HCT116 (cell line): Measurements from ENCODE around the gene RANBP9. TPM values are rescaled to one million over a fixed set of nuclear protein-coding genes. Genes with fewer than 3 reads are reported as not detected.

ENCODE experiments used
- ATAC-seq: fragments of 200-7000 bp; cut with Tn5 transposase; 2 replicates; pipeline ENCODE4 v1.9.1; 2020; ENCODE audit warnings: mild to moderate bottlenecking, moderate library complexity
- BruUV-seq: library from RNA; stranded (reverse); fragments of 400-500 nt; replicated peaks from 2 replicates; lab custom pipeline; 2021; lab: Mats Ljungman, UMichigan
- CTCF ChIA-PET: fragments of 300-600 bp; sonication (Branson Sonifier 250); formaldehyde crosslinking; loops from one replicate; lab custom pipeline; 2021; ENCODE audit warnings: antibody characterized with exemption; lab: Charles Lee
- POLR2A ChIA-PET: fragments of 300-600, 350-600 bp; sonication (Branson Sonifier 250); formaldehyde crosslinking; loops from one replicate; lab custom pipeline; 2021; ENCODE audit warnings: antibody characterized with exemption; lab: Charles Lee
- RAD21 ChIA-PET, 2 experiments: fragments of 300-600 bp; sonication (Branson Sonifier 250); formaldehyde crosslinking; loops; one replicate each; lab custom pipeline; 2023; ENCODE audit warnings: low total read pairs in 2 of 2; ENCODE audit not compliant: uncharacterized antibody in 2 of 2, unreplicated experiment in 2 of 2, low non-redundant PET in 1 of 2; lab: Charles Lee
- DNase-seq: peaks from one replicate; pipeline ENCODE4 v3.0.0-alpha.2; 2010; ENCODE audit warnings: low read depth, low spot score
- H2AFZ ChIP-seq: fragments of 200-600 bp; shearing (Covaris generic), sonication (generic); 2 replicates; pipeline ENCODE4 v1.6.1; 2017; ENCODE audit warnings: low read depth, mixed run types, mixed read lengths, antibody characterized with exemption, low read length; ENCODE audit not compliant: poor library complexity, severe bottlenecking
- H3K27ac ChIP-seq: 2 replicates; pipeline ENCODE4 v1.5.1; 2012; ENCODE audit warnings: low read depth, low read length
- H3K27me3 ChIP-seq: fragments of 200-600 bp; sonication (generic); 2 replicates; pipeline ENCODE4 v1.6.1; 2016; ENCODE audit warnings: mixed run types, low read length, mixed read lengths; ENCODE audit not compliant: insufficient read depth
- H3K36me3 ChIP-seq, 2 experiments: fragments of 200-500 bp in 1 of 2; fragments of 200-600 bp in 1 of 2; sonication (Bioruptor generic) in 1 of 2; sonication (generic) in 1 of 2; 2 replicates each; pipeline versions ENCODE4 v1.5.1 to v1.6.1; 2014 to 2016; ENCODE audit warnings: low read length in 2 of 2, inconsistent platforms in 1 of 2, mixed read lengths in 1 of 2, mixed run types in 1 of 2; ENCODE audit not compliant: insufficient read depth in 2 of 2, control insufficient read depth in 1 of 2
- H3K4me1 ChIP-seq, 2 experiments: fragments of 200-600 bp in 1 of 2; sonication (generic) in 1 of 2; 2 replicates each; pipeline versions ENCODE4 v1.5.1 to v1.6.1; 2012 to 2017; ENCODE audit warnings: low read length in 2 of 2, inconsistent platforms in 1 of 2, mild to moderate bottlenecking in 1 of 2, mixed read lengths in 1 of 2, mixed run types in 1 of 2, moderate library complexity in 1 of 2; ENCODE audit not compliant: insufficient read depth in 2 of 2, control insufficient read depth in 1 of 2
- H3K4me2 ChIP-seq: fragments of 200-600 bp; sonication (generic); 2 replicates; pipeline ENCODE4 v1.6.1; 2017; ENCODE audit warnings: mixed run types, low read length, mixed read lengths
- H3K4me3 ChIP-seq, 2 experiments: fragments of 200-600 bp in 1 of 2; sonication (generic) in 1 of 2; replicated peaks in 1 of 2; 2 replicates each; pipeline ENCODE4 v1.5.1; 2011 to 2016; ENCODE audit warnings: low read length in 2 of 2, control low read depth in 1 of 2, low read depth in 1 of 2, mild to moderate bottlenecking in 1 of 2, mixed read lengths in 1 of 2, mixed run types in 1 of 2
- H3K79me2 ChIP-seq: fragments of 200-600 bp; sonication (generic); 2 replicates; pipeline ENCODE4 v1.6.1; 2017; ENCODE audit warnings: mild to moderate bottlenecking, mixed run types, low read length, moderate library complexity, mixed read lengths; ENCODE audit not compliant: insufficient read depth
- H3K9ac ChIP-seq: fragments of 200-600 bp; sonication (generic); 2 replicates; pipeline ENCODE4 v1.6.1; 2016; ENCODE audit warnings: low read length, mixed read lengths
- H3K9me2 ChIP-seq: fragments of 200-600 bp; sonication (generic), shearing (Covaris generic); 2 replicates; pipeline ENCODE4 v1.6.1; 2017; ENCODE audit warnings: mixed run types, mild to moderate bottlenecking, moderate library complexity; ENCODE audit not compliant: insufficient read depth
- H3K9me3 ChIP-seq, 2 experiments: fragments of 200-500 bp in 1 of 2; fragments of 200-600 bp in 1 of 2; sonication (Bioruptor generic) in 1 of 2; sonication (generic) in 1 of 2; 2 replicates each; pipeline ENCODE4 v1.6.1; 2014 to 2017; ENCODE audit warnings: low read length in 2 of 2, mixed read lengths in 2 of 2, inconsistent platforms in 1 of 2, low read depth in 1 of 2, mild to moderate bottlenecking in 1 of 2, mixed run types in 1 of 2, moderate library complexity in 1 of 2; ENCODE audit not compliant: control insufficient read depth in 1 of 2, insufficient read depth in 1 of 2
- H4K20me1 ChIP-seq: fragments of 200-600 bp; sonication (generic), shearing (Covaris generic); 2 replicates; pipeline ENCODE4 v1.6.1; 2017; ENCODE audit warnings: mixed run types, mild to moderate bottlenecking, moderate library complexity; ENCODE audit not compliant: insufficient read depth
- CTCF ChIP-seq, 3 experiments: fragments of 200-600 bp in 1 of 3; sonication (generic) in 1 of 3; IDR thresholded peaks in 2 of 3; conservative IDR thresholded peaks in 1 of 3; 2 replicates each; pipeline ENCODE4 v1.5.1; 2012 to 2017; ENCODE audit warnings: low read depth in 2 of 3, low read length in 2 of 3, antibody characterized with exemption in 1 of 3, borderline replicate concordance in 1 of 3, control low read depth in 1 of 3, mild to moderate bottlenecking in 1 of 3, mixed read lengths in 1 of 3, mixed run types in 1 of 3, moderate library complexity in 1 of 3; ENCODE audit not compliant: insufficient read depth in 1 of 3
- ELF1 ChIP-seq: IDR thresholded peaks from 2 replicates; pipeline ENCODE4 v1.6.1; 2012; ENCODE audit warnings: low read depth, borderline replicate concordance
- EZH2 ChIP-seq: fragments of 200-600 bp; sonication (generic); IDR thresholded peaks from 2 replicates; pipeline ENCODE4 v1.6.1; 2017; ENCODE audit warnings: antibody characterized with exemption, mixed run types
- EZH2phosphoT487 ChIP-seq: fragments of 200-600 bp; IDR thresholded peaks from 2 replicates; pipeline ENCODE4 v1.6.1; 2018; ENCODE audit warnings: antibody characterized with exemption, borderline replicate concordance
- FOSL1 ChIP-seq: IDR thresholded peaks from 2 replicates; pipeline ENCODE4 v1.6.1; 2012; ENCODE audit warnings: low read depth
- JUND ChIP-seq: IDR thresholded peaks from 2 replicates; pipeline ENCODE4 v1.6.1; 2012
- POLR2AphosphoS5 ChIP-seq: IDR thresholded peaks from 2 replicates; pipeline ENCODE4 v1.6.1; 2011; ENCODE audit warnings: mild to moderate bottlenecking, low read depth, low read length, moderate library complexity
- RAD21 ChIP-seq: IDR thresholded peaks from 2 replicates; pipeline ENCODE4 v1.6.1; 2012; ENCODE audit warnings: low read depth, mild to moderate bottlenecking
- SIN3A ChIP-seq: IDR thresholded peaks from 2 replicates; pipeline ENCODE4 v1.6.1; 2012; ENCODE audit warnings: low read depth
- SP1 ChIP-seq: IDR thresholded peaks from 2 replicates; pipeline ENCODE4 v1.6.1; 2012; ENCODE audit warnings: low read depth
- SRF ChIP-seq: IDR thresholded peaks from 2 replicates; pipeline ENCODE4 v1.6.1; 2012; ENCODE audit warnings: low read depth
- TCF7L2 ChIP-seq: IDR thresholded peaks from 2 replicates; pipeline ENCODE4 v1.7.0; 2011; ENCODE audit warnings: borderline replicate concordance, inconsistent platforms; ENCODE audit not compliant: insufficient read depth, insufficient read length; ENCODE audit errors: extremely low read depth
- YY1 ChIP-seq: IDR thresholded peaks from 2 replicates; pipeline ENCODE4 v1.6.1; 2011; ENCODE audit warnings: low read length, low read depth, moderate library complexity, mild to moderate bottlenecking; ENCODE audit not compliant: insufficient replicate concordance; ENCODE audit errors: extremely low read depth
- ZFX ChIP-seq: fragments of 450-650 bp; IDR thresholded peaks from 2 replicates; pipeline ENCODE4 v1.6.1; 2017
- intact Hi-C: fragments of 100-400 bp; cut with micrococcal nuclease; formaldehyde crosslinking; loops from 2 replicates; pipeline ENCODE4 v1.10.0; 2022
- total RNA-seq: library from RNA; stranded (reverse); gene quantifications from one replicate; pipeline ENCODE4 v1.2.1, GENCODE V29; 2021; ENCODE audit not compliant: unreplicated experiment

Gene RANBP9
- total RNA-seq, 1 experiment from 2014 or later: 48.0 TPM

GRCh38 chr6:13680448-13680968, 31.1 kb downstream of the RANBP9 start:
- POLR2A ChIA-PET: no interaction called here
- intact Hi-C loops: no loop called here
- DNase-seq (no peak), ATAC-seq (no peak)
- Histone ChIP-seq H3K79me2 (peaks cover 100% of the 10 kb centered on the region), H3K27me3 (no peaks in the 10 kb centered on the region), H3K9ac (no peak overlapping the region), H4K20me1 (peaks cover 11% of the 10 kb centered on the region; the same call in 1 of the 2 replicates), H3K4me1 (no peaks in the 10 kb centered on the region; a peak in 1 of 4 replicates), H3K27ac (no peak overlapping the region), H2AFZ (no peak overlapping the region), H3K36me3 (no peaks in the 10 kb centered on the region; a peak in 1 of 4 replicates), H3K4me3 (no peak overlapping the region), H3K4me2 (no peak overlapping the region), H3K9me2 (no peaks in the 10 kb centered on the region), H3K9me3 (no peaks in the 10 kb centered on the region)
- TF ChIP-seq RAD21 (no peak), SRF (no peak), EZH2 (no peak), ZFX (no peak), ELF1 (no peak), FOSL1 (no peak), POLR2AphosphoS5 (no peak), EZH2phosphoT487 (no peak), SIN3A (no peak), YY1 (no peak), JUND (no peak), CTCF (IDR thresholded peaks at IDR 0.05 in 2 of 3, conservative IDR thresholded peaks at IDR 0.05 in 1 of 3; ENCODE audit: borderline replicate concordance in 1 of 3, insufficient read depth in 1 of 3, low read depth in 2 of 3, low read length in 2 of 3) (no peak), SP1 (no peak), TCF7L2 (no peak)
- BruUV-seq: no TSS peak
- RAD21 ChIA-PET: no interaction called here
- CTCF ChIA-PET: no interaction called here
